B cell (primary cell): ENCODE results near the gene MSMB. TPM values are rescaled to one million over a fixed set of nuclear protein-coding genes. Genes with fewer than 3 reads are reported as not detected.
"Not testable (repeated sequence)": the region's sequence is repeated elsewhere in the genome, so short reads cannot be mapped to it uniquely, and the experiment has no call there.

Experiments used
- ATAC-seq: fragments of 200-7000 bp; cut with Tn5 transposase; one replicate; pipeline ENCODE4 v1.10.0; 2021; ENCODE audit warnings: low read depth, mild to moderate bottlenecking, moderate number of reproducible peaks, moderate library complexity
- CTCF ChIA-PET: fragments of 350-600 bp; sonication (Branson Sonifier 250); formaldehyde crosslinking; loops from one replicate; lab custom pipeline; 2021; ENCODE audit warnings: antibody characterized with exemption, inconsistent platforms; lab: Charles Lee
- POLR2A ChIA-PET: fragments of 350-600 bp; sonication (Branson Sonifier 250); formaldehyde crosslinking; loops from one replicate; lab custom pipeline; 2021; ENCODE audit warnings: antibody characterized with exemption; lab: Charles Lee
- DNase-seq: peaks from one replicate; pipeline ENCODE4 v3.0.0; 2013
- H2AFZ ChIP-seq: 2 replicates; pipeline ENCODE4 v1.6.1; 2012; ENCODE audit warnings: mild to moderate bottlenecking, low read depth, low read length; ENCODE audit not compliant: insufficient read depth, poor library complexity, severe bottlenecking
- H3K27ac ChIP-seq, 2 donors: 1 replicate in 1 of 2; 2 replicates in 1 of 2; pipeline ENCODE4 v1.5.1; 2012 to 2013; ENCODE audit warnings: low read length in 2 of 2, mild to moderate bottlenecking in 2 of 2, moderate library complexity in 1 of 2
- H3K27me3 ChIP-seq, 4 experiments: fragments of 200-600 bp in 1 of 4; sonication (generic) in 1 of 4; replicated peaks in 1 of 4; 1 replicate in 2 of 4; 2 replicates in 2 of 4; pipeline versions ENCODE4 v1.6.1 to v1.7.0; 2013 to 2016; ENCODE audit warnings: low read length in 3 of 4, mild to moderate bottlenecking in 2 of 4, mixed read lengths in 1 of 4, moderate library complexity in 1 of 4; ENCODE audit not compliant: insufficient read depth in 4 of 4, control insufficient read depth in 3 of 4; ENCODE audit errors: control extremely low read depth in 1 of 4
- H3K36me3 ChIP-seq, 2 experiments: replicated peaks in 1 of 2; 1 replicate in 1 of 2; 2 replicates in 1 of 2; pipeline versions ENCODE4 v1.6.1 to v1.7.1; 2013; ENCODE audit warnings: low read length in 1 of 2; ENCODE audit not compliant: insufficient read depth in 2 of 2, control insufficient read depth in 1 of 2; ENCODE audit errors: control extremely low read depth in 1 of 2, extremely low read depth in 1 of 2
- H3K4me1 ChIP-seq, 2 donors: fragments of 200-600 bp in 1 of 2; sonication (generic) in 1 of 2; 1 replicate in 1 of 2; 2 replicates in 1 of 2; pipeline versions ENCODE4 v1.5.1 to v1.6.1; 2013 to 2017; ENCODE audit warnings: low read length in 2 of 2; ENCODE audit not compliant: control insufficient read depth in 2 of 2, insufficient read depth in 2 of 2
- H3K4me2 ChIP-seq: replicated peaks from 2 replicates; pipeline ENCODE3; 2012; ENCODE audit warnings: mild to moderate bottlenecking, low read depth, low read length; ENCODE audit not compliant: poor library complexity, severe bottlenecking
- H3K4me3 ChIP-seq, 5 experiments: fragments of 200-600 bp in 1 of 5; sonication (generic) in 1 of 5; 1 replicate in 3 of 5; 2 replicates in 2 of 5; pipeline versions ENCODE4 v1.5.1 to v1.7.0; 2011 to 2016; ENCODE audit warnings: low read length in 4 of 5, mild to moderate bottlenecking in 4 of 5, low read depth in 2 of 5, control low read depth in 1 of 5, moderate library complexity in 1 of 5; ENCODE audit not compliant: insufficient read depth in 1 of 5; ENCODE audit errors: control extremely low read depth in 1 of 5, extremely low read depth in 1 of 5
- H3K79me2 ChIP-seq: fragments of 200-600 bp; sonication (generic); one replicate; pipeline ENCODE4 v1.6.0; 2016; ENCODE audit warnings: low read length; ENCODE audit not compliant: control insufficient read depth, insufficient read depth
- H3K9ac ChIP-seq: fragments of 200-600 bp; sonication (generic); 2 replicates; pipeline ENCODE4 v1.6.1; 2017; ENCODE audit warnings: mild to moderate bottlenecking, low read length, moderate library complexity
- H3K9me3 ChIP-seq, 3 donors: one replicate each; pipeline versions ENCODE4 v1.6.1 to v1.7.1; 2013; ENCODE audit warnings: low read length in 2 of 3; ENCODE audit not compliant: control insufficient read depth in 2 of 3, insufficient read depth in 1 of 3; ENCODE audit errors: control extremely low read depth in 1 of 3
- H4K20me1 ChIP-seq: 2 replicates; pipeline ENCODE4 v1.6.0; 2012; ENCODE audit warnings: mild to moderate bottlenecking, low read length; ENCODE audit not compliant: insufficient read depth, control insufficient read depth, poor library complexity, severe bottlenecking
- H3K27ac Mint-ChIP-seq: one replicate; pipeline ENCODE4 v1.8.0; 2021; ENCODE audit warnings: mixed read lengths
- H3K27me3 Mint-ChIP-seq: one replicate; pipeline ENCODE4 v1.8.0; 2021; ENCODE audit warnings: mixed read lengths
- H3K4me1 Mint-ChIP-seq: one replicate; pipeline ENCODE4 v1.8.0; 2021; ENCODE audit warnings: mixed read lengths
- H3K4me3 Mint-ChIP-seq: one replicate; pipeline ENCODE4 v1.8.0; 2021; ENCODE audit warnings: mixed read lengths
- H3K9me3 Mint-ChIP-seq: one replicate; pipeline ENCODE4 v1.8.0; 2022; ENCODE audit warnings: mixed read lengths; ENCODE audit not compliant: insufficient read depth
- CTCF ChIP-seq: fragments of 200-600 bp; IDR thresholded peaks from one replicate; pipeline ENCODE4 v1.8.0; 2022; ENCODE audit warnings: antibody characterized with exemption, mild to moderate bottlenecking
- EZH2 ChIP-seq: IDR thresholded peaks from 2 replicates; pipeline ENCODE4 v1.6.1; 2012; ENCODE audit warnings: borderline replicate concordance, low read depth, mild to moderate bottlenecking, moderate library complexity, low read length; ENCODE audit not compliant: insufficient read depth, poor library complexity, severe bottlenecking
- WGBS: methylation state at CpG from one replicate; pipeline ENCODE4 v1.1.5; 2013; ENCODE audit warnings: missing lambda C conversion rate; ENCODE audit not compliant: insufficient coverage; 5-methylcytosine and 5-hydroxymethylcytosine counted together
- intact Hi-C: fragments of 100-400 bp; cut with micrococcal nuclease; formaldehyde crosslinking; loops from one replicate; pipeline ENCODE4 v1.10.0; 2022
- polyA plus RNA-seq: library from polyadenylated mRNA; depleted of rRNA; stranded (reverse); fragments of >200 nt; gene quantifications from 2 replicates; pipeline ENCODE4 v1.2.3, GENCODE V29; 2012
- total RNA-seq, 2 donors: library from RNA; stranded (reverse); fragments of 120-200 nt in 1 of 2; gene quantifications; 1 replicate in 1 of 2; 2 replicates in 1 of 2; pipeline versions ENCODE4 v1.2.3 to v1.2.4, GENCODE V29; 2013 to 2022

MSMB gene
- total and polyA plus RNA-seq, 2 donors (not counting 1 experiment from before 2014, with no cell fraction given): not detected

- TF ChIP-seq EZH2: no peak
- no peak for TF ChIP-seq CTCF
- CTCF ChIA-PET: no interaction called here
- H4K20me1 ChIP-seq: no peaks in the 10 kb centered on the region
- POLR2A ChIA-PET: no interaction called here
- H3K4me1 Mint-ChIP-seq: no peaks in the 10 kb centered on the region
- no peaks in the 10 kb centered on the region for H3K27me3 Mint-ChIP-seq
- H3K9ac ChIP-seq: no peak overlapping the region
- no peak overlapping the region for H3K27ac Mint-ChIP-seq
- no peak overlapping the region for H3K4me3 ChIP-seq
- peaks cover 0 to 5% (median 0%) of the 10 kb centered on the region in 3 donors for H3K9me3 ChIP-seq
- peaks cover 22 to 63% of the 10 kb centered on the region in 2 experiments for H3K36me3 ChIP-seq
- H3K79me2 ChIP-seq: no peaks in the 10 kb centered on the region
- 93% methylated on average over 4 of the region's 5 CpGs for WGBS
- intact Hi-C loops: no loop called here
- no peak for DNase-seq
- no peak overlapping the region for H3K27ac ChIP-seq
- no peaks in the 10 kb centered on the region for H3K4me1 ChIP-seq
- ATAC-seq: no peak
- H3K9me3 Mint-ChIP-seq: no peaks in the 10 kb centered on the region
- no peak overlapping the region for H2AFZ ChIP-seq
- no peak overlapping the region for H3K4me3 Mint-ChIP-seq
- H3K27me3 ChIP-seq: no peaks in the 10 kb centered on the region
- H3K4me2 ChIP-seq: no peak overlapping the region
Observed at GRCh38 chr10:46001187-46001756, 44.8 kb downstream of the MSMB start.

- Histone ChIP-seq H3K4me3 (no peak overlapping the region), H3K4me1 (no peaks in the 10 kb centered on the region), H3K27ac (no peak overlapping the region), H4K20me1 (no peaks in the 10 kb centered on the region), H2AFZ (no peak overlapping the region), H3K36me3 (peaks cover 20 to 57% of the 10 kb centered on the region in 2 experiments), H3K27me3 (no peaks in the 10 kb centered on the region), H3K4me2 (no peak overlapping the region), H3K79me2 (no peaks in the 10 kb centered on the region), H3K9me3 (peaks cover 0 to 5% (median 0%) of the 10 kb centered on the region in 3 donors), H3K9ac (no peak overlapping the region)
- H3K27ac Mint-ChIP-seq: no peak overlapping the region
- intact Hi-C loops: no loop called here
- CTCF ChIA-PET: interaction anchor here (0.6 kb wide), 1 partner anchor 29 kb away, joined by 3 read pairs; no protein-coding TSS in a partner anchor
- TF ChIP-seq CTCF (no peak), EZH2 (no peak)
- no peaks in the 10 kb centered on the region for H3K27me3 Mint-ChIP-seq
- no CpG with 5 or more reads among the region's 1 CpG for WGBS
- no peaks in the 10 kb centered on the region for H3K4me1 Mint-ChIP-seq
- H3K9me3 Mint-ChIP-seq: no peaks in the 10 kb centered on the region
- ATAC-seq (no peak), DNase-seq (no peak)
- H3K4me3 Mint-ChIP-seq: no peak overlapping the region
- POLR2A ChIA-PET: no interaction called here
Observed at GRCh38 chr10:46000538-46000937, 45.5 kb downstream of the MSMB start.

GRCh38 chr10:45999955-46000354, 46.1 kb downstream of the MSMB start:
- H3K9me3 ChIP-seq, H3K4me3 ChIP-seq, H3K4me1 Mint-ChIP-seq, H3K27ac Mint-ChIP-seq, H3K4me3 Mint-ChIP-seq, H3K27ac ChIP-seq, H3K9ac ChIP-seq, H3K4me1 ChIP-seq, H3K79me2 ChIP-seq, intact Hi-C loops, ATAC-seq, H4K20me1 ChIP-seq, H3K27me3 ChIP-seq, H3K4me2 ChIP-seq, POLR2A ChIA-PET, H2AFZ ChIP-seq, DNase-seq, H3K27me3 Mint-ChIP-seq, H3K9me3 Mint-ChIP-seq: not testable (repeated sequence)
- peaks cover 20 to 51% of the 10 kb centered on the region in 2 experiments for H3K36me3 ChIP-seq
- CTCF ChIA-PET: interaction anchor here (0.6 kb wide), 1 partner anchor 29 kb away, joined by 3 read pairs; no protein-coding TSS in a partner anchor
- 100% methylated on average over 1 of the region's 5 CpGs for WGBS
